NCI-H345 treated with DMSO at 0.1 percent for 48 hours (cell line): ENCODE measurements around the gene BACH1.
"Not testable (repeated sequence)": the region's sequence is repeated elsewhere in the genome, so short reads cannot be mapped to it uniquely, and the experiment has no call there.

Experiments
- DNase-seq: peaks from one replicate; lab custom pipeline; 2025; ENCODE audit not compliant: unreplicated experiment; lab: John Stamatoyannopoulos, UW

The BACH1 gene

GRCh38 chr21:29343519-29343918 lies 44.8 kb downstream of the BACH1 start:
- DNase-seq = no peak

GRCh38 chr21:29346281-29346680 lies 47.6 kb downstream of the BACH1 start:
- DNase-seq = no peak

DNA sequence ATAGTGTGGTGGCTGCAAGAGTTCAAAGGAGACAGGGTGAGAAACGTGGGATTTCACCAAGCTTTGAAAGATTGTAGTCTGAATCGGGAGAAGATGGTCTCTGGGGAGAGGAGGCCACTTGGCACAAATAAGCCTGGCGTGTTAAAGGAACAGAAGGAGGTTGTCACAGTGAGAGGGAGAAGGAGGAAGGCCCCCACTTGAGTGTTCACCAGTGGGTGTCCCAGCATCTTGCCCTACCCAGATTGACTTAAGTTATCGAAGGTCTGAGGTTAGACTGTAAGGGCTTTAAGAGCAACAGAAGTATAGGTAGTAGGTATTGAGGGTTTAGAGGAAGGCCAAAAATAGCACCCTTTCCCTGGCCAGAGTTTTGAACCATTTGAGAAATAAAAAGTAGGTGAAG lies 48.0 kb downstream of the BACH1 start:
- DNase-seq = no peak

DNA sequence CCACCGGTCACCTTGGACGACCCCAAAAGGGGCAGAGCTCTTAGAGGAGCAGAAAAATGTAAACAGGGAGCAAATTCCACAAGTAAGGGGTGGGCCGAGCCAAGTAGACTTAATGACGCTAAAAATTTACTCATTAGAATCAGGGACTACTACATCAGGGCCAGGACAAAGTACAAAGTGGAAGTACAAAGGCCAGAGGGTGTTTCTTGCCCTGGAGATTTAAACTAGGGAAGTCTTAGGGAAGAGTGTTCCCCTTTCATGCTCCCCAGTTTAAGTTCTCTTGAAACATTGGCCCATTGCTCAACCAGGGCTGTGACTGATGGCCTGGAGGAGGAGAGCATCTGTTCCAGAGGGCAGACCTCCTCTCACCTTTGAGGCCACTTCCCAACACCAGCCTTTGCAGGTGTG lies 48.6 kb downstream of the BACH1 start:
- no peak for DNase-seq

GRCh38 chr21:29349702-29350101 lies 51.0 kb downstream of the BACH1 start:
- no peak for DNase-seq

GRCh38 chr21:29350246-29350779 lies 51.6 kb downstream of the BACH1 start:
- no peak for DNase-seq

GRCh38 chr21:29351691-29352090 lies 53.0 kb downstream of the BACH1 start:
- no peak for DNase-seq

DNA sequence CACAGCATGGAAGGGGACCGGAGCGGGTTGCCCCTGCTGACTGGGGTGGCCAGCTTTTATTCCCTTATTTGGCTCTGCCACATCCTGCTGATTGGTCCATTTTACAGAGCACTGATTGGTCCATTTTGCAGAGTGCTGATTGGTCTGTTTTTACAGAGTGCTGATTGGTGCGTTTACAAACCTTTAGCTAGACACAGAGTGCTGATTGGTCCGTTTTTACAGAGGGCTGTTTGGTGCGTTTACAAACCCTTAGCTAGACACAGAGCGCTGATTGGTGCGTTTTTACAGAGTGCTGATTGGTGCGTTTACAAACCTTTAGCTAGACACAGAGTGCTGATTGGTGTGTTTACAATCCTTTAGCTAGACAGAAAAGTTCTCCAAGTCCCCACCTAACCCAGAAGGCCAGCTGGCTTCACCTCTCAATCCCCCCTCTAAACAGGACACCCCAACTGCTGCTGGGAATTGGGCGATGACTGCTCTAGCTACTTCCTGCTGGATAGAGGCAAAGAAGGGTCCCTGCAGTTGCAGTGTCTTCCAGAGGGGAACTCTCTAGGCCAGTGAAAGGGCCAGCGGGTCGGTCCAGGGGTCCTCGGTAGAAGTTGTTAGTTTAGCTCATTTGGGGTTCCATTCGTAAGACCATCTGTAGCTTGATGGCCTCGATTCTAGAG lies 56.5 kb downstream of the BACH1 start:
- DNase-seq = not testable (repeated sequence)

DNA sequence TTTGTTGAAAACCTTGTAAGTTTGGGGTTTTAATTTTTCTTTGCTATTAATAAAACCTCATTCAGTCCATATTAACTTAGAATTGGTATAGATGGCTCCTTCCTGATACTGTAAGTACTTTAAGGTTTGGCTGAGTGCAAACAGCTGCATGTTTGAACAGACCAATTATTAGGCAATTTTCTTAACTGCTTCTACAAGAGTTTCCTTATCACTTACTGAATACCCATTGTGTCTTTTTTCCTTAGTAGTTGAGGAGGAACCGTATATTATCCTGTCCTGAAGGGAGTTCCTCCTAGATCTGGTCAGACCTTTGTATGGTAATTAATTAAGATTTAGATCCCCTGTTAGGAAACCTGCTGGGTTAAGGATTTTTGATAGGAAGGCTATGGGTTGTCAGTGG lies 57.6 kb downstream of the BACH1 start:
- DNase-seq = not testable (repeated sequence)

DNA sequence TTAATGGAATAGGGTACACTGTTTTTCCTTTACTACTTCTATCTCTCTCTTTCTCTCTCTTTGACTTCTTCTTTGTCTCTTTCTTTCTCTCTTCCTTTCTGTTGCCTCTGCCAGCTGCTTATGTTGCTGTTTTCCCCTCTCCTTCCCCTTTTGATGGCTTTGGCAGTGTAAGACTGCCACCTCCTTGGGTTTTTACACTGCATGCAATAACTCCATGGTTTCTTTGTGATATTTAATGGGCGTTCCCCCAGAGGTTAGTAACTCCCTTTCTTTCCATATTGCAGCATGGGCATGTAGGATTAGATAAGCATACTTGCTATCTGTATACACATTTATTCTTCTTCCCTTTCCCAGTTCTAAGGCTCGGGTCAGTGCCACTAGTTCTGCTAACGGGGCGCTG lies 58.1 kb downstream of the BACH1 start:
- not testable (repeated sequence) for DNase-seq

GRCh38 chr21:29359718-29360117 lies 61.0 kb downstream of the BACH1 start:
- no peak for DNase-seq

- peak; percentile 26 for DNase-seq
Observed at GRCh38 chr21:29360799-29361765, 62.4 kb downstream of the BACH1 start.

GRCh38 chr21:29362758-29363157 lies 64.0 kb downstream of the BACH1 start:
- DNase-seq = no peak

DNA sequence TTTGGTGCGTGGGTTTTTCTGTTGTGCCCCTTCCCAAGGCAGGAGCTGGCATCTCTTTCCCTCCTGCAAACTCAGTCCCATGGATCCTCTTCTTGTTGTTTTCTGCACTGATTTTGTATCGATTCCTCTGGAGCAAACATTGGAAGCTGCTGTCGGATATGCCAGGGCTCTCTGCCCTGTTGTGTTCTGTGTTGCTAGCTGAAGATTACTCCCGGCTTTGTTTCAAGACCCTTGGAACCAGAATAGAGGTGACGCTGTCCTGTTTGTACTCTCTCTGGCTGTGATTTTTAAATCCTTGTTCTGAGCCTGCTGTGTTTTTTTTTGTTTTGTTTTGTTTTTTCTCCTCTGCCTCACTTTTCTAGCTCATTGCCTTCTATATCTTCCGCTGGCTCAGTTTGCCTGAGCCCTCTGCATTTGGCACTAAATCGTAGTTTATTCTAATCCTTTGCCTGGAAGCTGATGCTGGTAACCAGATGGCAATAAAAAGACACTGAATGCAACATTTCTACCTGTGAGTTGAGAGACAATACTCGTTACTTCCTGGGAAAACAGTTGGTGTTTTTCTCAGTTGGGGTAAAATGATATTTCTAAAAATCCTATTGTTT lies 67.0 kb downstream of the BACH1 start:
- DNase-seq = no peak

- DNase-seq = no peak
Observed at GRCh38 chr21:29366532-29366931, 67.8 kb downstream of the BACH1 start.

GRCh38 chr21:29367335-29367734 lies 68.6 kb downstream of the BACH1 start:
- no peak for DNase-seq

- DNase-seq = no peak
Observed at GRCh38 chr21:29368906-29369305, 70.2 kb downstream of the BACH1 start.

- no peak for DNase-seq
Observed at GRCh38 chr21:29371464-29371863, 72.7 kb downstream of the BACH1 start.

GRCh38 chr21:29372063-29372802 lies 73.5 kb downstream of the BACH1 start:
- peak; percentile 80 for DNase-seq

GRCh38 chr21:29374481-29374880 lies 75.8 kb downstream of the BACH1 start:
- DNase-seq = no peak

- no peak for DNase-seq
Observed at GRCh38 chr21:29376556-29376955, 77.8 kb downstream of the BACH1 start.
